Mucosa of rectum (tissue), 2 donors: ENCODE data around the gene DVL3.

Experiments used
- H3K27ac ChIP-seq, 2 donors: one replicate each; pipeline ENCODE4 v1.7.0; 2013; ENCODE audit warnings: inconsistent platforms in 2 of 2, low read depth in 2 of 2, low read length in 2 of 2
- H3K27me3 ChIP-seq, 2 donors: one replicate each; pipeline ENCODE4 v1.7.0; 2013; ENCODE audit warnings: low read length in 2 of 2; ENCODE audit not compliant: control insufficient read depth in 2 of 2, insufficient read depth in 2 of 2
- H3K36me3 ChIP-seq, 2 donors: one replicate each; pipeline ENCODE4 v1.7.0; 2013; ENCODE audit warnings: low read length in 2 of 2; ENCODE audit not compliant: control insufficient read depth in 2 of 2, insufficient read depth in 2 of 2
- H3K4me1 ChIP-seq, 2 donors: one replicate each; pipeline ENCODE4 v1.7.0; 2013; ENCODE audit warnings: low read length in 2 of 2, mild to moderate bottlenecking in 1 of 2; ENCODE audit not compliant: control insufficient read depth in 2 of 2, insufficient read depth in 2 of 2
- H3K4me3 ChIP-seq, 2 donors: one replicate each; pipeline ENCODE4 v1.7.0; 2013; ENCODE audit warnings: low read length in 2 of 2
- H3K9ac ChIP-seq, 2 donors: one replicate each; pipeline ENCODE4 v1.7.0; 2013; ENCODE audit warnings: low read length in 2 of 2, low read depth in 1 of 2, mild to moderate bottlenecking in 1 of 2
- H3K9me3 ChIP-seq, 2 donors: one replicate each; pipeline ENCODE4 v1.7.0; 2013; ENCODE audit warnings: low read length in 2 of 2; ENCODE audit not compliant: control insufficient read depth in 2 of 2
- donor health status: healthy.
- donor health status: Normal muscosa, but diverticular disease.

DVL3 gene

GRCh38 chr3:184203526-184203925 lies 48.3 kb downstream of the DVL3 start:
- Histone ChIP-seq H3K9ac (no peak overlapping the region), H3K27ac (no peak overlapping the region), H3K4me1 (no peaks in the 10 kb centered on the region), H3K4me3 (no peak overlapping the region), H3K27me3 (no peaks in the 10 kb centered on the region), H3K36me3 (no peaks in the 10 kb centered on the region), H3K9me3 (no peaks in the 10 kb centered on the region)

GRCh38 chr3:184209146-184209923 lies 54.2 kb downstream of the DVL3 start:
- Histone ChIP-seq H3K4me1 (no peaks in the 10 kb centered on the region), H3K9ac (no peak overlapping the region), H3K36me3 (no peaks in the 10 kb centered on the region), H3K9me3 (no peaks in the 10 kb centered on the region), H3K27me3 (no peaks in the 10 kb centered on the region), H3K4me3 (no peak overlapping the region), H3K27ac (no peak overlapping the region)

DNA sequence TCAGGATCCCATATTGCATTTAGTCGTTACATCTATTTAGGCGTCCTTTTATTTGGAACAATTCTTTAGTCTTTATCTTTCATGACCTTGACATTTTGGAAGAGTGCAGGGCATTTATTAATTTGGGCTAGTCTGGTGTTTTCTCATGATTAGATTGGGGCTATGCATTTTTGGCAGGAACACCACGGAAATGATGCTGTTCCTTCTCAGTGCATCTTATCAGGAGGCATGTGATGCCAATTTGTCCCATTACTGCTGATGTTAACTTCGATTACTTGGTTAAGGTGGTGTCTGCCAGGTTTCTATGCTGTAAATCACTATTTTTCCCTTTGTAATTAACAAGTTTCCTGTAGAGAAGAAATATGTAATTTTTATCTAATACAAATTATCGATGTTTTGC lies 56.1 kb downstream of the DVL3 start:
- no peak overlapping the region for H3K27ac ChIP-seq
- no peaks in the 10 kb centered on the region for H3K9me3 ChIP-seq

GRCh38 chr3:184211718-184212117 lies 56.5 kb downstream of the DVL3 start:
- Histone ChIP-seq H3K9me3 (no peaks in the 10 kb centered on the region), H3K27me3 (no peaks in the 10 kb centered on the region), H3K4me1 (no peaks in the 10 kb centered on the region), H3K36me3 (no peaks in the 10 kb centered on the region), H3K4me3 (no peak overlapping the region), H3K9ac (no peak overlapping the region), H3K27ac (no peak overlapping the region)

More for the DNA sequence above, 56.1 kb downstream of the DVL3 start:
- Histone ChIP-seq H3K27me3 (no peaks in the 10 kb centered on the region), H3K4me3 (no peak overlapping the region), H3K4me1 (no peaks in the 10 kb centered on the region), H3K9ac (no peak overlapping the region), H3K36me3 (no peaks in the 10 kb centered on the region)

- Histone ChIP-seq H3K27me3 (no peaks in the 10 kb centered on the region), H3K9ac (no peak overlapping the region), H3K9me3 (no peaks in the 10 kb centered on the region), H3K36me3 (no peaks in the 10 kb centered on the region), H3K4me3 (no peak overlapping the region), H3K4me1 (no peaks in the 10 kb centered on the region), H3K27ac (no peak overlapping the region)
These were observed 63.6 kb downstream of the DVL3 start for GRCh38 chr3:184218814-184219213.

DNA sequence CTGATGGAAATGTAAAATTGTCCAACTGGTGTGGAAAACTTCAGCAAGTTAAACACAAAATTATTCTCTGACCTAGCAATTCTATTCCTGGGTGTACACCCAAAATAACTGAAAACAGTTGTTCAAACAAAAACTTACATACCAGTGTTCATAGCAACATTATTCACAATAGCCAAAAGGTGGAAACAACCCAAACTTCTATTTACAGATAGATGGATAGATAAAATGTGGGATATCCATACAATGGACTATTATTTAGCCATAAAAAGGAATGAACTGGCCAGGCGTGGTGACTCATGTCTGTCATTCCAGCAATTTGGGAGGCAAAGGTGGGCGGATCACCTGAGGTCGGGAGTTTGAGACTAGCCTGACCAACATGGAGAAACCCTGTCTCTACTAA lies 67.3 kb downstream of the DVL3 start:
- H3K4me3 ChIP-seq, result no peak overlapping the region
- no peaks in the 10 kb centered on the region for H3K4me1 ChIP-seq
- H3K9ac ChIP-seq, result no peak overlapping the region
- no peaks in the 10 kb centered on the region for H3K9me3 ChIP-seq
- H3K27me3 ChIP-seq, result peaks cover 0 to 2% of the 10 kb centered on the region in 2 donors
- H3K27ac ChIP-seq, result no peak overlapping the region
- no peaks in the 10 kb centered on the region for H3K36me3 ChIP-seq
